Measurements from ENCODE around the gene HGFAC.

Gene HGFAC

GRCh38 chr4:3420956-3421355, 20.8 kb upstream of the HGFAC start:
- no peak overlapping the region for H3K4me3 ChIP-seq (ENCODE audit: low read depth, low read length)
- TF ChIP-seq CTCF (IDR thresholded peaks at IDR 0.05; ENCODE audit: low read depth, low read length, missing control alignments) = no peak
- DNase-seq (ENCODE audit: low read depth) = no peak

- H3K4me3 ChIP-seq (ENCODE audit: low read depth, low read length) = no peak overlapping the region
- TF ChIP-seq CTCF (IDR thresholded peaks at IDR 0.05; ENCODE audit: low read depth, low read length, missing control alignments) = no peak
- DNase-seq (ENCODE audit: low read depth) = no peak
Observed at GRCh38 chr4:3421470-3421869, 20.3 kb upstream of the HGFAC start.

- no peak overlapping the region for H3K4me3 ChIP-seq (ENCODE audit: low read depth, low read length)
- no peak for TF ChIP-seq CTCF (IDR thresholded peaks at IDR 0.05; ENCODE audit: low read depth, low read length, missing control alignments)
- DNase-seq (ENCODE audit: low read depth) = no peak
Observed at GRCh38 chr4:3422241-3422801, 19.4 kb upstream of the HGFAC start.

- no peak overlapping the region for H3K4me3 ChIP-seq (ENCODE audit: low read depth, low read length)
- DNase-seq (ENCODE audit: low read depth) = no peak
Observed at GRCh38 chr4:3422808-3423297, 18.9 kb upstream of the HGFAC start.

GRCh38 chr4:3423406-3423805, 18.4 kb upstream of the HGFAC start:
- TF ChIP-seq CTCF (IDR thresholded peaks at IDR 0.05; ENCODE audit: low read depth, low read length, missing control alignments) = no peak
- H3K4me3 ChIP-seq (ENCODE audit: low read depth, low read length) = no peak overlapping the region
- no peak for DNase-seq (ENCODE audit: low read depth)

More at GRCh38 chr4:3422808-3423297, 18.9 kb upstream of the HGFAC start:
- TF ChIP-seq CTCF (IDR thresholded peaks at IDR 0.05; ENCODE audit: low read depth, low read length, missing control alignments) = no peak

GRCh38 chr4:3423952-3424351, 17.8 kb upstream of the HGFAC start:
- no peak for TF ChIP-seq CTCF (IDR thresholded peaks at IDR 0.05; ENCODE audit: low read depth, low read length, missing control alignments)
- H3K4me3 ChIP-seq (ENCODE audit: low read depth, low read length) = no peak overlapping the region
- no peak for DNase-seq (ENCODE audit: low read depth)

- no peak overlapping the region for H3K4me3 ChIP-seq (ENCODE audit: low read depth, low read length)
- DNase-seq (ENCODE audit: low read depth) = no peak
- no peak for TF ChIP-seq CTCF (IDR thresholded peaks at IDR 0.05; ENCODE audit: low read depth, low read length, missing control alignments)
Observed at GRCh38 chr4:3424522-3425095, 17.2 kb upstream of the HGFAC start.
